Lower lobe of right lung (tissue), 2 donors: ENCODE data around the gene LACRT. TPM values are rescaled to one million over a fixed set of nuclear protein-coding genes. Genes with fewer than 3 reads are reported as not detected.

Source experiments
- ATAC-seq, 2 donors: fragments of 200-7000 bp; cut with Tn5 transposase; one replicate each; pipeline ENCODE4 v1.9.1; 2020 to 2022; ENCODE audit warnings: mild to moderate bottlenecking in 2 of 2, moderate library complexity in 2 of 2
- DNase-seq: peaks from one replicate; pipeline ENCODE4 v3.0.0-alpha.2; 2020
- H3K27ac ChIP-seq: fragments of 200-600 bp; one replicate; pipeline ENCODE4 v1.8.0; 2022
- H3K27me3 ChIP-seq: fragments of 200-600 bp; one replicate; pipeline ENCODE4 v1.8.0; 2022; ENCODE audit warnings: low read depth
- H3K36me3 ChIP-seq: fragments of 200-600 bp; one replicate; pipeline ENCODE4 v1.8.0; 2022; ENCODE audit warnings: mild to moderate bottlenecking
- H3K4me1 ChIP-seq: fragments of 200-600 bp; one replicate; pipeline ENCODE4 v1.8.0; 2022
- H3K4me3 ChIP-seq: fragments of 200-600 bp; one replicate; pipeline ENCODE4 v1.8.0; 2022; ENCODE audit warnings: mild to moderate bottlenecking
- H3K9me3 ChIP-seq: fragments of 200-600 bp; one replicate; pipeline ENCODE4 v1.8.0; 2022
- CTCF ChIP-seq: fragments of 200-600 bp; IDR thresholded peaks from one replicate; pipeline ENCODE4 v1.8.0; 2022; ENCODE audit warnings: antibody characterized with exemption, mild to moderate bottlenecking
- intact Hi-C: fragments of 100-400 bp; cut with DNase I; formaldehyde crosslinking; loops from one replicate; pipeline ENCODE4 v1.11.0; 2022
- total RNA-seq: library from RNA; stranded (reverse); fragmentation: NEBNext Ultra II Directional; extraction: Animal tissue kit (Norgen Biotek cat#: 25700); gene quantifications from one replicate; pipeline ENCODE4 v1.2.1, GENCODE V29; 2021
- donor health status: DM: no; HTN: yes; CAD: no; lungs with severe emphysema.

The LACRT gene
- total RNA-seq, 1 donor from 2014 or later, result not detected

DNA sequence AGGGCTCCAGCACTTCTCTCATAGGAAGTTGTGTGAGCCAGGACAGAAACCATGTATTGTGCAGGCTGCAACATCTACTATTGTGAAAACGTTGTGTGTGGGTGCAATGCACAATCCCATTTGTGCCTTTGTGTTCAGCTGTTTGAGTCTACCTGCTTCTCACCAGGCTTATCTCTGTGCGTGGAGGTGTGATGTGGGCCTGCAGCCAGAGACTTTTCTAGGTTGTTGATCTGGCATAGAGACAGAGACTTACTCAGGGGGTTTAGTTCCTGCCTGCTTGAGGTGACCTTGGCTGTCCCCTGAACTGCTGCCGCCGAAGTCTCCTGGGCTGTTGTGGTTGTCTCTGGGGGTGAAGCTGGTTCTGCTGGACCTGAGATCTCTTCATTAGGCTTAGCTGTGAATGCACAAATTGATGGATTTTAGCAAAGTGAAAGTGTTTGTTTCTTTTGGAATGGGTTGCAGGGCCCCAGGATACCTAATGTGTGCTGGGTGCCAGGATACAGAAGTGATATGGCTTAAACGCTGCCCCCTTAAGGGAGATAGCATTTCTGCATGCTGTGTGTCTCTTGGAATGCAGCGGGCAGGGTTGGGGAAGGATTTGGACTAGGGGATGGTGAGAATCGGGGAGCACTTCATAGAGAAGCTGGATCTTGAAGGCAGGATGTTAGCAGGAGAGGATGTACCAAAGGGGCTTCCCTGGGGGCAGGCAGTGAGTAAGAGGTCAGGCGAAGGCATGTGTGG lies 2.5 kb downstream of the LACRT start:
- intact Hi-C loops, result no loop called here
- H3K9me3 ChIP-seq, result no peaks in the 10 kb centered on the region
- no peaks in the 10 kb centered on the region for H3K36me3 ChIP-seq
- H3K27me3 ChIP-seq, result peaks cover 5% of the 10 kb centered on the region
- no peak overlapping the region for H3K27ac ChIP-seq
- TF ChIP-seq CTCF, result no peak
- no peak overlapping the region for H3K4me3 ChIP-seq
- no peak for DNase-seq
- ATAC-seq, result no peak
- no peaks in the 10 kb centered on the region for H3K4me1 ChIP-seq

GRCh38 chr12:54631551-54631950 lies 3.1 kb downstream of the LACRT start:
- Histone ChIP-seq H3K9me3 (no peaks in the 10 kb centered on the region), H3K27ac (no peak overlapping the region), H3K27me3 (peaks cover 5% of the 10 kb centered on the region), H3K36me3 (no peaks in the 10 kb centered on the region), H3K4me3 (no peak overlapping the region), H3K4me1 (no peaks in the 10 kb centered on the region)
- intact Hi-C loops, result no loop called here
- no peak for DNase-seq
- TF ChIP-seq CTCF, result no peak
- ATAC-seq, result no peak

GRCh38 chr12:54629925-54630324 lies 4.8 kb downstream of the LACRT start:
- no peak overlapping the region for H3K27ac ChIP-seq
- ATAC-seq (no peak), DNase-seq (no peak)
- no peak overlapping the region for H3K4me3 ChIP-seq
- intact Hi-C loops, result no loop called here
- no peaks in the 10 kb centered on the region for H3K9me3 ChIP-seq
- H3K36me3 ChIP-seq, result no peaks in the 10 kb centered on the region
- peaks cover 10% of the 10 kb centered on the region for H3K27me3 ChIP-seq
- TF ChIP-seq CTCF, result no peak
- H3K4me1 ChIP-seq, result no peaks in the 10 kb centered on the region

- intact Hi-C loops, result no loop called here
- Histone ChIP-seq H3K27ac (no peak overlapping the region), H3K9me3 (no peaks in the 10 kb centered on the region), H3K4me1 (no peaks in the 10 kb centered on the region), H3K4me3 (no peak overlapping the region), H3K27me3 (peaks cover 10% of the 10 kb centered on the region), H3K36me3 (no peaks in the 10 kb centered on the region)
- no peak for TF ChIP-seq CTCF
- ATAC-seq (no peak), DNase-seq (no peak)
Measured at GRCh38 chr12:54628186-54628846, 6.4 kb downstream of the LACRT start.

- no peak for DNase-seq
- no peaks in the 10 kb centered on the region for H3K4me1 ChIP-seq
- peaks cover 10% of the 10 kb centered on the region for H3K27me3 ChIP-seq
- H3K27ac ChIP-seq, result no peak overlapping the region
- intact Hi-C loops, result no loop called here
- H3K36me3 ChIP-seq, result no peaks in the 10 kb centered on the region
- no peak for ATAC-seq
- H3K9me3 ChIP-seq, result no peaks in the 10 kb centered on the region
- H3K4me3 ChIP-seq, result no peak overlapping the region
- TF ChIP-seq CTCF, result no peak
Measured at GRCh38 chr12:54627304-54627703, 7.4 kb downstream of the LACRT start.
